ENCODE results near the gene GZMM. TPM values are rescaled to one million over a fixed set of nuclear protein-coding genes. Genes with fewer than 3 reads are reported as not detected.
A peak's percentile ranks its signal among the peaks of the same experiment; 100 is the strongest.

Gene GZMM
- total and polyA plus RNA-seq, 4 experiments from 2014 or later, result 25.5 to 122 (median 55.4) TPM

- peak in 1 of 5 donors; percentile 27 for DNase-seq
- no peaks in the 10 kb centered on the region for H3K9me3 Mint-ChIP-seq
- CTCF ChIA-PET (ENCODE audit: partially characterized antibody), result interaction anchor here (1.0 to 1.6 kb wide), 2 partner anchors 9 to 13 kb away, joined by 3 to 8 read pairs; no protein-coding TSS in a partner anchor
Measured at GRCh38 chr19:497491-497868, 46.4 kb upstream of the GZMM start.

GRCh38 chr19:497869-498510, 45.9 kb upstream of the GZMM start:
- Histone ChIP-seq H3K4me3 (ENCODE audit: low read length in 2 of 2) (no peak overlapping the region), H3K36me3 (ENCODE audit: insufficient read depth, low read length) (no peaks in the 10 kb centered on the region), H3K9me3 (ENCODE audit: control insufficient read depth in 1 of 2, low read length in 2 of 2) (no peaks in the 10 kb centered on the region), H3K27ac (ENCODE audit: low read depth, low read length) (no peak overlapping the region), H3K4me1 (ENCODE audit: insufficient read depth, low read length) (no peaks in the 10 kb centered on the region), H3K27me3 (ENCODE audit: insufficient read depth, low read length) (peaks cover 13% of the 10 kb centered on the region)
- no peak overlapping the region for H3K4me3 Mint-ChIP-seq
- no peak overlapping the region for H3K27ac Mint-ChIP-seq
- CTCF ChIA-PET (ENCODE audit: partially characterized antibody), result interaction anchor here (1.0 to 1.6 kb wide), 2 partner anchors 9 to 12 kb away, joined by 3 to 8 read pairs; no protein-coding TSS in a partner anchor
- peaks cover 6 to 7% of the 10 kb centered on the region in 2 donors for H3K27me3 Mint-ChIP-seq
- H3K4me1 Mint-ChIP-seq, result peaks cover 4 to 12% (median 5%) of the 10 kb centered on the region in 4 donors
- POLR2A ChIA-PET (ENCODE audit: partially characterized antibody), result interaction anchor here (0.8 to 1.4 kb wide), 2 partner anchors 9 kb away, joined by 4 to 11 read pairs; partner anchors contain the start of gene TPGS1
- no peaks in the 10 kb centered on the region for H3K9me3 Mint-ChIP-seq
- no peaks in the 10 kb centered on the region for H3K36me3 Mint-ChIP-seq
- no peak for DNase-seq
- intact Hi-C loops (cut with micrococcal nuclease), result no loop called here

More at GRCh38 chr19:497491-497868, 46.4 kb upstream of the GZMM start:
- H3K27me3 ChIP-seq (ENCODE audit: insufficient read depth, low read length), result peaks cover 13% of the 10 kb centered on the region
- no peaks in the 10 kb centered on the region for H3K36me3 ChIP-seq (ENCODE audit: insufficient read depth, low read length)
- Mint-ChIP-seq H3K4me1 (peaks cover 2 to 7% (median 4%) of the 10 kb centered on the region in 4 donors), H3K27ac (no peak overlapping the region), H3K36me3 (no peaks in the 10 kb centered on the region), H3K27me3 (peaks cover 6 to 7% of the 10 kb centered on the region in 2 donors), H3K4me3 (no peak overlapping the region)
- POLR2A ChIA-PET (ENCODE audit: partially characterized antibody), result interaction anchor here (0.8 to 1.4 kb wide), 2 partner anchors 9 kb away, joined by 4 to 11 read pairs; partner anchors contain the start of gene TPGS1
- H3K9me3 ChIP-seq (ENCODE audit: control insufficient read depth in 1 of 2, low read length in 2 of 2), result no peaks in the 10 kb centered on the region
- H3K4me3 ChIP-seq (ENCODE audit: low read length in 2 of 2), result no peak overlapping the region
- H3K4me1 ChIP-seq (ENCODE audit: insufficient read depth, low read length), result no peaks in the 10 kb centered on the region
- H3K27ac ChIP-seq (ENCODE audit: low read depth, low read length), result no peak overlapping the region
- intact Hi-C loops (cut with micrococcal nuclease), result no loop called here

GRCh38 chr19:498511-498891, 45.4 kb upstream of the GZMM start:
- Mint-ChIP-seq H3K4me3 (no peak overlapping the region), H3K9me3 (no peaks in the 10 kb centered on the region), H3K27me3 (peaks cover 6 to 7% of the 10 kb centered on the region in 2 donors), H3K36me3 (no peaks in the 10 kb centered on the region), H3K4me1 (peaks cover 4 to 12% (median 5%) of the 10 kb centered on the region in 4 donors), H3K27ac (no peak overlapping the region)
- H3K9me3 ChIP-seq (ENCODE audit: control insufficient read depth in 1 of 2, low read length in 2 of 2), result no peaks in the 10 kb centered on the region
- no peaks in the 10 kb centered on the region for H3K4me1 ChIP-seq (ENCODE audit: insufficient read depth, low read length)
- H3K27me3 ChIP-seq (ENCODE audit: insufficient read depth, low read length), result peaks cover 13% of the 10 kb centered on the region
- H3K4me3 ChIP-seq (ENCODE audit: low read length in 2 of 2), result no peak overlapping the region
- DNase-seq, result no peak
- POLR2A ChIA-PET (ENCODE audit: partially characterized antibody), result interaction anchor here (0.8 to 1.4 kb wide), 2 partner anchors 8 to 10 kb away, joined by 4 to 11 read pairs; partner anchors contain the start of gene TPGS1
- intact Hi-C loops (cut with micrococcal nuclease), result no loop called here
- CTCF ChIA-PET (ENCODE audit: partially characterized antibody), result interaction anchor here (1.6 kb wide), 1 partner anchor 8 kb away, joined by 8 read pairs; no protein-coding TSS in a partner anchor
- H3K27ac ChIP-seq (ENCODE audit: low read depth, low read length), result no peak overlapping the region
- no peaks in the 10 kb centered on the region for H3K36me3 ChIP-seq (ENCODE audit: insufficient read depth, low read length)

GRCh38 chr19:498977-499623, 44.8 kb upstream of the GZMM start:
- no peaks in the 10 kb centered on the region for H3K4me1 ChIP-seq (ENCODE audit: insufficient read depth, low read length)
- no peak overlapping the region for H3K4me3 ChIP-seq (ENCODE audit: low read length in 2 of 2)
- peaks cover 3 to 12% (median 4%) of the 10 kb centered on the region in 4 donors for H3K4me1 Mint-ChIP-seq
- no peak overlapping the region for H3K27ac ChIP-seq (ENCODE audit: low read depth, low read length)
- H3K9me3 ChIP-seq (ENCODE audit: control insufficient read depth in 1 of 2, low read length in 2 of 2), result no peaks in the 10 kb centered on the region
- ChIA-PET CTCF (ENCODE audit: partially characterized antibody) (interaction anchor here (1.6 kb wide), 1 partner anchor 8 kb away, joined by 8 read pairs; no protein-coding TSS in a partner anchor), POLR2A (ENCODE audit: partially characterized antibody) (interaction anchor here (1.2 kb wide), 1 partner anchor 10 kb away, joined by 4 read pairs; no protein-coding TSS in a partner anchor)
- peaks cover 6 to 7% of the 10 kb centered on the region in 2 donors for H3K27me3 Mint-ChIP-seq
- H3K9me3 Mint-ChIP-seq, result no peaks in the 10 kb centered on the region
- H3K4me3 Mint-ChIP-seq, result peak overlapping the region in 4 of 8 donors; percentile 21 to 46 (median 28)
- no peaks in the 10 kb centered on the region for H3K36me3 Mint-ChIP-seq
- no peak for DNase-seq
- H3K27me3 ChIP-seq (ENCODE audit: insufficient read depth, low read length), result peaks cover 13% of the 10 kb centered on the region
- H3K36me3 ChIP-seq (ENCODE audit: insufficient read depth, low read length), result no peaks in the 10 kb centered on the region
- intact Hi-C loops (cut with micrococcal nuclease), result no loop called here
- H3K27ac Mint-ChIP-seq, result peak overlapping the region in 1 of 7 donors; percentile 79

- intact Hi-C loops (cut with micrococcal nuclease), result no loop called here
- no peaks in the 10 kb centered on the region for H3K36me3 ChIP-seq (ENCODE audit: insufficient read depth, low read length)
- ChIA-PET POLR2A (ENCODE audit: partially characterized antibody) (no interaction called here), CTCF (ENCODE audit: partially characterized antibody) (interaction anchor here (1.3 kb wide), 1 partner anchor 9 kb away, joined by 4 read pairs; no protein-coding TSS in a partner anchor)
- Mint-ChIP-seq H3K4me1 (peaks cover 3 to 18% (median 11%) of the 10 kb centered on the region in 4 donors), H3K9me3 (no peaks in the 10 kb centered on the region), H3K27me3 (peaks cover 6 to 7% of the 10 kb centered on the region in 2 donors), H3K4me3 (no peak overlapping the region), H3K27ac (no peak overlapping the region), H3K36me3 (no peaks in the 10 kb centered on the region)
- DNase-seq, result peak in 1 of 5 donors; percentile 19
- no peaks in the 10 kb centered on the region for H3K9me3 ChIP-seq (ENCODE audit: control insufficient read depth in 1 of 2, low read length in 2 of 2)
- no peak overlapping the region for H3K4me3 ChIP-seq (ENCODE audit: low read length in 2 of 2)
- H3K4me1 ChIP-seq (ENCODE audit: insufficient read depth, low read length), result peaks cover 7% of the 10 kb centered on the region
- H3K27me3 ChIP-seq (ENCODE audit: insufficient read depth, low read length), result peaks cover 13% of the 10 kb centered on the region
- no peak overlapping the region for H3K27ac ChIP-seq (ENCODE audit: low read depth, low read length)
Measured at GRCh38 chr19:501646-502045, 42.2 kb upstream of the GZMM start.

- Histone ChIP-seq H3K27ac (ENCODE audit: low read depth, low read length) (no peak overlapping the region), H3K4me3 (ENCODE audit: low read length in 2 of 2) (no peak overlapping the region), H3K27me3 (ENCODE audit: insufficient read depth, low read length) (no peaks in the 10 kb centered on the region), H3K9me3 (ENCODE audit: control insufficient read depth in 1 of 2, low read length in 2 of 2) (no peaks in the 10 kb centered on the region), H3K36me3 (ENCODE audit: insufficient read depth, low read length) (no peaks in the 10 kb centered on the region), H3K4me1 (ENCODE audit: insufficient read depth, low read length) (peaks cover 26% of the 10 kb centered on the region)
- H3K27me3 Mint-ChIP-seq, result no peaks in the 10 kb centered on the region
- no peak for DNase-seq
- no peak overlapping the region for H3K27ac Mint-ChIP-seq
- H3K36me3 Mint-ChIP-seq, result peaks cover 0 to 8% of the 10 kb centered on the region in 2 donors
- peaks cover 3 to 37% (median 24%) of the 10 kb centered on the region in 4 donors for H3K4me1 Mint-ChIP-seq
- intact Hi-C loops (cut with micrococcal nuclease), result no loop called here
- ChIA-PET CTCF (ENCODE audit: partially characterized antibody) (interaction anchor here (2.9 kb wide), 1 partner anchor 28 kb away, joined by 23 read pairs; the partner anchor contains the start of gene CDC34), POLR2A (ENCODE audit: partially characterized antibody) (interaction anchor here (4.4 kb wide), 1 partner anchor 16 kb away, joined by 61 read pairs; no protein-coding TSS in a partner anchor)
- no peaks in the 10 kb centered on the region for H3K9me3 Mint-ChIP-seq
- no peak overlapping the region for H3K4me3 Mint-ChIP-seq
Measured at GRCh38 chr19:504616-505015, 39.2 kb upstream of the GZMM start.

Data from CD4-positive, alpha-beta memory T cell (primary cell).